HG02588 (cell line): ENCODE measurements around the gene CRMP1.

ENCODE experiments used
- ATAC-seq: cut with Tn5 transposase; IDR thresholded peaks from one replicate; pipeline ENCODE4 v1.9.1; 2021; ENCODE audit warnings: mild to moderate bottlenecking, moderate library complexity; ENCODE audit not compliant: unreplicated experiment

Gene CRMP1

GRCh38 chr4:5774416-5775036 is 118.4 kb downstream of the CRMP1 start:
- no peak for ATAC-seq

GRCh38 chr4:5773271-5773555 is 119.7 kb downstream of the CRMP1 start:
- ATAC-seq: no peak

- no peak for ATAC-seq
Measured at GRCh38 chr4:5772528-5773270, 120.2 kb downstream of the CRMP1 start.
